Lower lobe of right lung (tissue), 2 donors: ENCODE results near the gene ITGA11. TPM values are rescaled to one million over a fixed set of nuclear protein-coding genes. Genes with fewer than 3 reads are reported as not detected.
A peak's percentile ranks its signal among the peaks of the same experiment; 100 is the strongest.

ENCODE experiments used
- ATAC-seq, 2 donors: fragments of 200-7000 bp; cut with Tn5 transposase; one replicate each; pipeline ENCODE4 v1.9.1; 2020 to 2022; ENCODE audit warnings: mild to moderate bottlenecking in 2 of 2, moderate library complexity in 2 of 2
- DNase-seq: peaks from one replicate; pipeline ENCODE4 v3.0.0-alpha.2; 2020
- H3K27ac ChIP-seq: fragments of 200-600 bp; one replicate; pipeline ENCODE4 v1.8.0; 2022
- H3K27me3 ChIP-seq: fragments of 200-600 bp; one replicate; pipeline ENCODE4 v1.8.0; 2022; ENCODE audit warnings: low read depth
- H3K36me3 ChIP-seq: fragments of 200-600 bp; one replicate; pipeline ENCODE4 v1.8.0; 2022; ENCODE audit warnings: mild to moderate bottlenecking
- H3K4me1 ChIP-seq: fragments of 200-600 bp; one replicate; pipeline ENCODE4 v1.8.0; 2022
- H3K4me3 ChIP-seq: fragments of 200-600 bp; one replicate; pipeline ENCODE4 v1.8.0; 2022; ENCODE audit warnings: mild to moderate bottlenecking
- H3K9me3 ChIP-seq: fragments of 200-600 bp; one replicate; pipeline ENCODE4 v1.8.0; 2022
- CTCF ChIP-seq: fragments of 200-600 bp; IDR thresholded peaks from one replicate; pipeline ENCODE4 v1.8.0; 2022; ENCODE audit warnings: antibody characterized with exemption, mild to moderate bottlenecking
- intact Hi-C: fragments of 100-400 bp; cut with DNase I; formaldehyde crosslinking; loops from one replicate; pipeline ENCODE4 v1.11.0; 2022
- total RNA-seq: library from RNA; stranded (reverse); fragmentation: NEBNext Ultra II Directional; extraction: Animal tissue kit (Norgen Biotek cat#: 25700); gene quantifications from one replicate; pipeline ENCODE4 v1.2.1, GENCODE V29; 2021
- donor health status: DM: no; HTN: yes; CAD: no; lungs with severe emphysema.

ITGA11 gene
- total RNA-seq, 1 donor from 2014 or later: 2.7 TPM

- no peaks in the 10 kb centered on the region for H3K27me3 ChIP-seq
- H3K27ac ChIP-seq: no peak overlapping the region
- DNase-seq (no peak), ATAC-seq (peak in 1 of 2 donors; percentile 52)
- H3K4me1 ChIP-seq: no peaks in the 10 kb centered on the region
- H3K36me3 ChIP-seq: no peaks in the 10 kb centered on the region
- H3K4me3 ChIP-seq: no peak overlapping the region
- H3K9me3 ChIP-seq: no peaks in the 10 kb centered on the region
- intact Hi-C loops: no loop called here
- no peak for TF ChIP-seq CTCF
Observed at GRCh38 chr15:68326711-68327354, 105.1 kb downstream of the ITGA11 start.

GRCh38 chr15:68325726-68326125 is 106.2 kb downstream of the ITGA11 start:
- no peaks in the 10 kb centered on the region for H3K4me1 ChIP-seq
- intact Hi-C loops: no loop called here
- H3K4me3 ChIP-seq: no peak overlapping the region
- no peaks in the 10 kb centered on the region for H3K36me3 ChIP-seq
- H3K27ac ChIP-seq: no peak overlapping the region
- no peaks in the 10 kb centered on the region for H3K27me3 ChIP-seq
- ATAC-seq: no peak
- no peaks in the 10 kb centered on the region for H3K9me3 ChIP-seq
- no peak for DNase-seq
- no peak for TF ChIP-seq CTCF

GRCh38 chr15:68322796-68323195 is 109.2 kb downstream of the ITGA11 start:
- Histone ChIP-seq H3K27me3 (no peaks in the 10 kb centered on the region), H3K4me3 (no peak overlapping the region), H3K27ac (no peak overlapping the region), H3K9me3 (no peaks in the 10 kb centered on the region), H3K4me1 (no peaks in the 10 kb centered on the region), H3K36me3 (no peaks in the 10 kb centered on the region)
- DNase-seq: no peak
- TF ChIP-seq CTCF: no peak
- intact Hi-C loops: no loop called here
- ATAC-seq: no peak

- Histone ChIP-seq H3K4me3 (no peak overlapping the region), H3K27me3 (peaks cover 3% of the 10 kb centered on the region), H3K9me3 (no peaks in the 10 kb centered on the region), H3K36me3 (no peaks in the 10 kb centered on the region), H3K4me1 (no peaks in the 10 kb centered on the region), H3K27ac (no peak overlapping the region)
- DNase-seq: no peak
- intact Hi-C loops: no loop called here
- no peak for ATAC-seq
- no peak for TF ChIP-seq CTCF
Observed at GRCh38 chr15:68321229-68321628, 110.7 kb downstream of the ITGA11 start.

- TF ChIP-seq CTCF: no peak
- H3K4me3 ChIP-seq: no peak overlapping the region
- no peaks in the 10 kb centered on the region for H3K9me3 ChIP-seq
- intact Hi-C loops: no loop called here
- no peak overlapping the region for H3K27ac ChIP-seq
- ATAC-seq: no peak
- no peaks in the 10 kb centered on the region for H3K4me1 ChIP-seq
- DNase-seq: no peak
- no peaks in the 10 kb centered on the region for H3K36me3 ChIP-seq
- peaks cover 6% of the 10 kb centered on the region for H3K27me3 ChIP-seq
Observed at GRCh38 chr15:68319997-68320396, 112.0 kb downstream of the ITGA11 start.
